Epithelial cell of prostate (primary cell): ENCODE measurements around the gene FEM1A.
A peak's percentile ranks its signal among the peaks of the same experiment; 100 is the strongest.
"Not testable (repeated sequence)": the region's sequence is repeated elsewhere in the genome, so short reads cannot be mapped to it uniquely, and the experiment has no call there.

ENCODE experiments used
- DNase-seq: peaks from one replicate; pipeline ENCODE4 v3.0.0-alpha.2; 2011; ENCODE audit warnings: low read depth, low spot score
- H3K27ac ChIP-seq: fragments of 450-650 bp; 2 replicates; pipeline ENCODE4 v1.5.1; 2017; ENCODE audit warnings: mild to moderate bottlenecking

The FEM1A gene

DNA sequence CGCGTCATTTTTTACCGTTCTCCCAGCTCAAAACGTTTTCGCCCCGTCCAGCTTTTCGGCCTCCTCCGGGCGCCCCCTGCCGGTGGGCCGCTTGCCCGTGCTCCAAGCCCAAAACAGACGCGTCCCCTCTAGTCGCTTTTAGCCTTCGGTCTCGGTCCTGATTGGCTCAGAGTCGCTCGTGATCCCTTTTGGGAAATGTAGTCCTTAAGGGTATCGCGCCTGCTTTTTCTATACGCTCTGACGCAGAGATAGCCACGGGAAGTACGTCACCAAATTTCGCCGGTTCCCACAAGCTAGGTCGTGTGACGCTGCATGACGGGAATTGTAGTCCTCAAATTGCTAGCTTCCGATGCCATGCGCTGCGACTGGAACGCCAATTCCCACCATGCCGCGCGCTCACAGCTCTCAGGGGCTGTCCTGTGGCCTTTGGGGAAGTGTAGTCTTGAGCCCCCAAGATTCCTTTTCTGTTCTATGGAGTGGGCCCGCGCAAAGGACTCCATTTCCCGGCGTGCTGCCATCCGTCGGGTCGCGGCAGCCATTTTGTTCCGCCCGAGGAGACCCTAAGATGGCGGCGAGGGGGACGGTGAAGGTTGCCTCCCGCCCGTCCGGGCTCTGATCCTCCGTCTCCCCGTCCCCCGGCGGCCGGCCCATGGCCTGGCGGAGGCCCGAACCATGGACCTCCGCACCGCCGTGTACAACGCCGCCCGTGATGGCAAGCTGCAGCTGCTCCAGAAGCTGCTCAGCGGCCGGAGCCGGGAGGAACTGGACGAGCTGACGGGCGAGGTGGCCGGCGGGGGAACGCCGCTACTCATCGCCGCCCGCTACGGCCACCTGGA lies at the start of gene FEM1A:
Gene FEM1A (plus strand): TSS at position 552 of the 836 bp plus-strand sequence. CDS start 121 bp downstream, at position 673.
- peak; percentile 100 for DNase-seq

DNA sequence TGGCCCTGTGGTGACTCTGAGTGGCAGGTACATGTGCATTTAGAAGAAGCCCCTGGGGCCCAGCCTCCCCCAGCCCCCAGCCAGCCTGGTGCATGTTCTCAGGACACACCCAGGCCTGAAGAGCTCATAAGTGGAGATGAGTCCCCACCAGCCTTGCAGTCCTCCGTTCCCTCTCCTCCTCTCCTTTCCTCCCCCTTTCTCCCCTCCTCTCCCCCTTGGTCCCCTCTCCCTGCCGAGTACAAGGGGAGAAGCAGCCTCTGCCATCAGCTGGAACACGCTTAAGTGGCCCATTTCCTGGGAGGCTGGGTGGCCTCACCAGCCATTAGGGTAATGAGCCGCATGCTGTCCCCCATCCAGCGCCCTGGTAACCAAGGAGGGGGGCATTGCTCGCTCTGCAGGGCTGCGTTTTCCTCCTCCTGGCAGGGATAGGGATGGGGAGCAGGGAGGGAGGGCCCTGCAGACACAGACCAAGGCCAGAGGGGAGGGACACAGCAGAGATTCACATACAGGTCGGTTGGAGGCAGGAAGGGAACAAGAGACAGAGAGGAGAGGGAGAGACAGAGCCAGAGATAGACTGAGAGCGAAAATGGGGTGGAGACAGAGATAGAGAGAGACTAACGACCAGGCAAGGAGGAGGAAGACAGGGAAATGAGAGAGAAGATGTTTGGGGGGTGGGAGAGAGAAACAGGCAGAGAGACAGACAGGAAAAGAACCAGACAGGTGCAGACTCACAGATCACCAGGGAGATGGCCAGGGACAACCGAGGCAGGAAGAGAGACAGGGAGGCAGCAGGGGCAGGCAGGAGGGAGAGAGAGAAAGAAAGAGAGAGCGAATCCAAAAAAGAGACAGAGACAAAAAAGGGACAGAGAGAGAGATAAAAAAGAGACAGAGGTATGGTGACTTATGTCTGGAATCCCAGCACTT lies 48.5 kb upstream of the FEM1A start:
- no peak for DNase-seq
- H3K27ac ChIP-seq, result no peak overlapping the region

More for the DNA sequence above, at the start of gene FEM1A:
- H3K27ac ChIP-seq, result peak within 1 kb of the TSS; percentile 81

DNA sequence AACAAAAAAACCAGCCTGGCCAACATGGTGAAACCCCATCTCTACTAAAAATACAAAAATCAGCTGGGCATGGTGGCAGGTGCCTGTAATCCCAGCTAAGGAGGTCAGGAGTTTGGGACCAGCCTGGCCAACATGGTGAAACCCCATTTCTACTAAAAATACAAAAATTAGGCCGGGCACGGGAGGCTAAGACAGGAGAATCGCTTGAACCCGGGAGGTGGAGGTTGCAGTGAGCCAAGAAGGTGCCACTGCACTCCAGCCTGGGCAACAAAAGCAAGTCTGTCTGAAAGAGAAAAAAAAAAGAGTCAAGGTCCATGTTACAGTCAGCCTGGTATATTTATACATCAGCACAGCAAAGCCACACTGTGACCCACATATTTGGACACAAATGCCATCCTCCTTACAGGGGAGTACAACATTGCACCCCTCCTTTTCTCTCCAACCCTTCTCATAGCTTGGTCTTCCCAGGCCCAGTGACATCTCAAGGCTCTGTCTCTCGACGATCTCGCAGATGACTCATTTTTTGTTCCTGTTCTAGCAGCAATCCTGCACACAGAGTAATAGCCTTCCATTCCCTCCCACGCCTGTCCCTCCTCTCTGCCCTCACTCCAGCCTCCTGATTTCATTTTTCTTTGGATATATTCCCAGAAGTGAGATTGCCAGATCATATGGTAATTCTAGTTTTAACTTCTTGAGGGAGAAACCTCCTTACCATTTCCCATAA lies 46.9 kb upstream of the FEM1A start:
- DNase-seq, result peak; percentile 37
- no peak overlapping the region for H3K27ac ChIP-seq

GRCh38 chr19:4745175-4745574 lies 46.4 kb upstream of the FEM1A start:
- H3K27ac ChIP-seq, DNase-seq: not testable (repeated sequence)

- H3K27ac ChIP-seq, result no peak overlapping the region
- no peak for DNase-seq
These were observed 45.5 kb upstream of the FEM1A start for GRCh38 chr19:4745986-4746385.

DNA sequence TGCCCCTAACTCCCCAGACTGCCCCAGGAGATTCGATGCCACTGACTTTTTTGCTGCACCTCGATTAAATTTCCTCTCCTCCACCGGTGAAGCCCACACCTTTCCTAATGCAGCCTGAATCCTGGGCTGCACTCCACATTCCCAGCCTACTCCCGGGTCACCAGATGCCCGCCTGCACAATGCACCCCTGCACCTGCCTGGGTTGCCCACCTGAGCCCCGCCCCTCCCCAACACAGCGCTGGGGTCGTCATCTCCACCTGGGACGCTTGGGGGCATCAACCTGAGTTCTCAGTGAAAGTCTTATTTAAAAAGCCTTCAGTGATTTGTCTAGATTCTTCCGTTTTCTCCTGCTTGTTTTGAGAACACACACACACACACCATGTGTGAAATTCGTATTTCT lies 43.3 kb upstream of the FEM1A start:
- DNase-seq, result no peak
- no peak overlapping the region for H3K27ac ChIP-seq

DNA sequence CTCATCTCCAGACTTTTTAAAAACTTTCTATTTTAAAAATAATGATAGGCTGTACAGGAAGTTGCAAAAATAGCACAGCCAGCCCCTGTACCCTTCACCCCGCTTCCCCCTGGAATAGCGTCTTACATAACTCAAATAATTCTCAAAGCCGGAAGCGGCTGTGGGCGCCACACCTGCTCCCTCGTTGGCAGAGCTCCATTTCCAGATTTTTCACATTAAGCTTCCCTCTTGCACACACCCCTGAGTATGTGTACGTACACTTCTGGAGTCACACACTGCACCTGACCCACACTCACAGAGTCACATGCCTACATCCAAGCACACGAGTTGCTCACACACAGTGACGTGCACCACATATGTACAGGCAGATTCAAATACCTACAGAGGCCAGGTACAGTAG lies 42.9 kb upstream of the FEM1A start:
- no peak overlapping the region for H3K27ac ChIP-seq
- DNase-seq, result no peak

DNA sequence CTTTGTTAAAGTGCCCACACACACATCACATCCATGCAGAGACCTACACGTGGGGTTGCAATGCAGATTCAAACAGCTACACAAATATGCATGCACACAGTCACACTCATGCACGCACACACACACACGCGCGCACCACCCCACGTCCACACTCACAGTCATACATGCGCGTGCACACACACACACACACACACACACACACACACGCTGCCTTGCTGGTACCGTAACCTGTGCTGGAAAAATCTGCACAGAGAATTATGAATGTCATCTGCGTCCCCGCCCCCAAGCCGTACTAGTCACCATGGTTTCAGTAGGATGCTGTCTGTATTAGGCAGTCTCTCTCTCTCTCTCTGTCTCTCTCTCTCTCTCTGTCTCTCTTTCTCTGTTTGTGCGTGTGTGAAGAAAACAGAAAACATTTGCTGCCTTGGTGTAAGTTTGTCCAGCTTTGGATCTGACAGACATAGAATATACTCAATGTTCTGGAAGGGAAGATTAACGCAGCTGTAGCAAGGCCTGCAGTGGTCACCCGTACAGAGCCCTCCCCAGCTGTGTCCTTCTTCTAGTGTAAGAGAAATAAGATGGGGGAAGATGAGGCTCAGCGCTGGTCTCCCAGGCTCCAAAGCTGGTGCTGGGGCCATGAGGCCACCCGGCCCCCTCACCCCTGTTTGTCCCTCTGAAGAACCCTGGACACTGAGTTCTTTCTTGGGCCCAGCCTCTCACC lies 41.5 kb upstream of the FEM1A start:
- DNase-seq, result no peak
- no peak overlapping the region for H3K27ac ChIP-seq

DNA sequence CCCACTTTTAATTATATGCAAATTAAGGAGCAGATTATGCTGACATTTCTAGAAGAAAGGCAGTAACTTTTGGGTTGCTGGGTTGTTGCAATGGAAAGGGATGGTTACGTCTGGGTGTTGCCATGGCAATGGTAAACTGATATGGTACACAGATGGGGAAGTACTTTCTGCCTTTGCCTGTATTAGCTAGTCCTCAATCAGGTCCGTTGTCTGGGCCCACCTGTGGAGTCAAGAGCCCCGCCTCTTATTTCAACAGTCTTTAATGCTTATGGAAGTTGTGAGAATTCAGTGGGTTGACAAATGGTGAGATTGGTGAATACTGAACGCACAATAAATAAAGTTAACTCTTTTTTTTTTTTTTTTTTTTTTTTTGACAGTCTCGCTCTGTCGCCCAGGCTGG lies 37.3 kb upstream of the FEM1A start:
- no peak for DNase-seq
- no peak overlapping the region for H3K27ac ChIP-seq

GRCh38 chr19:4755459-4755858 lies 36.1 kb upstream of the FEM1A start:
- no peak overlapping the region for H3K27ac ChIP-seq

DNA sequence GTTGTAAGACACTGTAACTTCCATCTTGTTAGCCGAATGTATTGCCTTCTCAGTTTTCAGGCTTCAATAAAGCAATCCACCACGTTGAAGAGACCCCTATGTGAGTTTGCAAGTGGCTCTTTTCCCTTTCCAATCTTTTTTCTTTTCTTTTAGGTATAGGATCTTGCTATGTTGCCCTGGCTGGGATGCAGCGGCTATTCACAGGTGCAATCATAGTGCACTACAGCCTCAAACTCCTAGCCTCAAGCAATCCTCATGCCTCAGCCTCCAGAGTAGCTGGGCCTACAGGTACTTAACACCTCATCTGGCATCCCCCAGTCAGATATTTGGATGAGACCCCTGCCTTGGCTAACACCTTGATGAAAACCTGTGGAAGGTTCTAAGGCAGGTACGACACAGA lies 33.5 kb upstream of the FEM1A start:
- no peak for DNase-seq
- no peak overlapping the region for H3K27ac ChIP-seq

More at GRCh38 chr19:4755459-4755858, 36.1 kb upstream of the FEM1A start:
- DNase-seq, result no peak

DNA sequence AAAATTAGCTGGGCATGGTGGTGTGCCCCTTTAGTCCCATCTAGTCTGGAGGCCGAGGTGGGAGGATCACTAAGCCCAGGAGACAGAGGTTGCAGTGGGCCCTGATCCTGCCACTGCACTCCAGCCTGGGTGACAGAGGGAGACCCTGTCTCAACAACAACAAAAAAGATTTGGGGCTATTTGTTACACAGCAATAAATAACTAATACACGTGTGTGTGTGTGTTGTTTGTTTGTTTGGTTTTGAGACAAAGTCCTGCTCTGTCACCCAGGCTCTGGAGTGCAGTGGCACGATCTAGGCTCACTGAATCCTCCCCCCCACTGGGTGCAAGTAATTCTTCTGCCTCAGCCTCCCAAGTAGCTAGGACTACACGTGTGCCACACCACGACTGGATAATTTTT lies 32.9 kb upstream of the FEM1A start:
- no peak for DNase-seq
- H3K27ac ChIP-seq, result no peak overlapping the region

DNA sequence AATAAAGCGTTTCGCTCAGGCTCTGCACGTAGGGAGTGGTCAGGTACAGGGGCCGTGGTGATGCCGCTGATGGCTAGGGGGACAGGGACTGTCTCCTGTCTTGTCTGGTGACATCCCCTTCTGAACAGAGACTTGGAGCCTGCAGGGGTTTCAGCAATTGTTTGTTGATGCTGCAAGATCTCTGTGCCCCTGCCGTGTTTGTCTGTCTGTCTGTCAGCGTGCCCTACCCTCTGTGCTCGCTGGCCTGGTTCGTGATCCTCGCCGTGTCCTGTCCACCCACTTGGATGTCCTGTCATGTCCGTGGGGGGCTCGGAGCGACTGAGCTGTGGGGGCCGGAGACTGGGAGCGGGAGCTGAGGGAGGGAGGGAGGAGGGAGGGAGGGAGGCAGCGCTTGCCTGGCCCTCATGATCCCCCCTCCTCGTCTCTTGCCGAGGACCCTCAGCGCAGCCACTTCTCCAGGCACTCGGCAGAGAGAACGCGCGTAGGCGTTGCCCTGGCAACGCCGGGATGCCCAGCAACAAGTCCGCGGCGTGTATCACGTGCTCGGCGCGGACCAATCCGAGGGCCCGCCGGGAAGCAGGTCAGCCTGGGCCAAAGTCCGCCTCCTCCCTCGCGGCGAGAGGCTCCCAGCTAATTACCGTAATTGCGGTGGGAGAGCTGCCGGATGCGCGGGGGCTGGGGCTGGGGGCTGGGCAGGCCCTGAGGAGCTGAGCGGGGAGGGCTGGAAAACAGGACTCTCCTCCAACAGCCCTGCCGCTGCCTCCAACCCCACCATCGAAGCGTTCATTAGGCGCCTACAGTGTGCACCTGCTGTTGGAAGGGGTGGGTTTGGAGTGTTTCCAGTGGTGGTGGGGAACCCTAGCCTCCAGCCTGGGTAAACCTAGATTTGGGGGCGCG lies 31.9 kb upstream of the FEM1A start:
- H3K27ac ChIP-seq, result no peak overlapping the region
- DNase-seq, result peak; percentile 31

DNA sequence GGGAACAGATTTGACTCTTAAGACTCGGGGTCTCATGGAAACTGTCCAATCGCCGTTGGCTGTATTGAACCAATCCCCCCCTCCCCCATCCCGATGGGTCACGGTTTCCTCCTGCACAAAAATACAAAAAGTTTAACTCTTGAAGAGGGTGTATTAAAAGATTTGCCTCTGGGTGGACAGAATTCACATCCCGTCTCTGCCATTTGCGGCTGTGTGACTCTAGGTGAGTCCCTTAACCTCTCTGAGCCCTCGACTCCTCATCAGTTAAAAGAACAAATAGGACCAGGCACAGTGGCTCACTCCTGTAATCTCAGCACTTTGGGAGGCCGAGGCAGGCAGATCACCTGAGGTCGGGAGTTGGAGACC lies 31.3 kb upstream of the FEM1A start:
- no peak for DNase-seq
- no peak overlapping the region for H3K27ac ChIP-seq

GRCh38 chr19:4763021-4763420 lies 28.5 kb upstream of the FEM1A start:
- no peak for DNase-seq
- no peak overlapping the region for H3K27ac ChIP-seq

DNA sequence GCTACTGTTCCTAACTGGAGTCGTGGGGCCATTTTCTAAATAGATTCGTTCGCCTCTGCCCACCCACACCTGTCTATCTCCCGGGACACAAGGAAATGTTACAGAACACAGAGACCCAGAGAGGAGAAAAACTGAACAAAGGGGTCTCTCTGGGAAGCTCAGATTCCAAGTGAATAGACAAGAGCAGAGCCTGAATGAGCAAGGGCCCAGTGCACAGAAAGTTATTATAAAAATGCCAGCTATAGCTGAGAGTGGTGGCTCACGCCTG lies 27.2 kb upstream of the FEM1A start:
- no peak for DNase-seq
- H3K27ac ChIP-seq, result no peak overlapping the region

DNA sequence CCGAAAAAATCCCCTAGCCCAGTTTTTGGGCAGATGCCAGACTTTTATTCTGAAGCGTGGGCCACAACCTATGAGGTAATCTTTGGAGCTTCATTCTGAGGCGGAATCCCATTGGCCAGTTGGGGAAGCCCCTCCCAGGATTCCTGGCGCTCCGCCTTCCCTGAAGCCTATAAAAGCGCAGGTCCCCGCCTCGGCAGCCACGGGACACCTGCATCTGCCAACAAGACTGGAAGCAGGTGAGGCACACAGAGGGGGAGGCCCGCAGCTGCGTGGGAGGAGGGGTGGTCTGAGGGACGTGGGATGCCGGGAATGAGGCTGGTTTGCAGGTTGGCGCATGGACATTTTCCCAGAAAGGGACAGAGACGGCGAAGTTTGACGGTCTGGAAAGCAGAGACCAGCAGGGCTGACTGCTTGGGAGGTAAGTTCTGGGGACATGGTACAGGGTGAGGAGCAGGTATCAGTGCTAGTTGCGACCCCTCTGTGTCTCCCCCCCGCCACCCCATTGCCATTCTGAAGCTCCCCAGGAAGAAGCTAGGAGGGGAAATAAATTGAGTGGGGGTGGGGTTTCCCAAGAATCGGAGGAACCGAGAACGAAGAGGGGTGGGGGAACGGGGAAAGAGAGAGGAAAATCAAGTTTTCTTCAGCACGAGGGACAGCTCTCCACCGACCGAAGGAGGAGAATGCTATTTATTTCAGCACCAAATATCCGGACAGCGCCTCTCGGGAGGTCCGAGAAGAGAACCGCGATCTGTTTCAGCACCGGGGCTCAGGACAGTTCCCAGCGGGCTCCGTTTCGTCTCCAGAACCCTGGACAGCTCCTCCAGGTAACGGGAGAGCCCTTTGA lies 22.4 kb upstream of the FEM1A start:
- no peak overlapping the region for H3K27ac ChIP-seq
- DNase-seq, result peak; percentile 8

DNA sequence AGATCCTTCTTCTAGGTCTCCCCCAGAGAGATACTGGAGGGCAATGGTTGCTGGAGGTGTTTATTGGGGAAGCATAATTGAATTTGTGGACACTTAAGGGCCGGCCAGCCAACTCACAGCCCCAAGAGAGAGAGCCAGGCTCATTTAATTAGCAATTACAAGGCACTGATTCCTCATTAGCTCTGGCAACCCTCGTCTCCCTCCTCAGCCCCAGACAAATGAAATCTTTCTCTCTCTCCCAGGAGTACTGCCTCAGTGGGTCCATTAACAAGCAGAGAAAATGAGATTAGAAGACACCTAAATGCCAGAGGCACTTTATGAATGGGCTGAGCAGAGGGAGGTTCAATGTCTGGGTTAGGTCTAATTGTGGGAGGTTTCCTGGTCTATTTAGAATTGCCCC lies 19.0 kb upstream of the FEM1A start:
- no peak overlapping the region for H3K27ac ChIP-seq
- DNase-seq, result no peak
